Left lung (tissue), 10 donors: ENCODE data around the gene PPID. TPM values are rescaled to one million over a fixed set of nuclear protein-coding genes. Genes with fewer than 3 reads are reported as not detected.
A peak's percentile ranks its signal among the peaks of the same experiment; 100 is the strongest.

Experiments
- ATAC-seq: fragments of 200-7000 bp; cut with Tn5 transposase; one replicate; pipeline ENCODE4 v1.9.1; 2020; ENCODE audit warnings: moderate library complexity
- DNase-seq, 4 donors: peaks; one replicate each; pipeline ENCODE4 v3.0.0-alpha.2; 2013 to 2020
- H3K27ac ChIP-seq, 2 donors: fragments of 200-600 bp; sonication (generic) in 1 of 2; one replicate each; pipeline versions ENCODE4 v1.5.0 to v1.8.0; 2020 to 2021
- H3K27me3 ChIP-seq, 2 donors: fragments of 200-600 bp; sonication (generic) in 1 of 2; one replicate each; pipeline versions ENCODE4 v1.5.0 to v1.8.0; 2020 to 2021
- H3K36me3 ChIP-seq, 2 donors: fragments of 200-600 bp; sonication (generic) in 1 of 2; one replicate each; pipeline versions ENCODE4 v1.5.0 to v1.8.0; 2020 to 2021
- H3K4me1 ChIP-seq, 2 donors: fragments of 200-600 bp; one replicate each; pipeline ENCODE4 v1.8.0; 2021
- H3K4me3 ChIP-seq, 2 donors: fragments of 200-600 bp; sonication (generic) in 1 of 2; one replicate each; pipeline versions ENCODE4 v1.5.0 to v1.8.0; 2020 to 2021; ENCODE audit warnings: mild to moderate bottlenecking in 1 of 2
- H3K9me3 ChIP-seq, 2 donors: fragments of 200-600 bp; sonication (generic) in 1 of 2; one replicate each; pipeline versions ENCODE4 v1.5.0 to v1.8.0; 2020 to 2021
- intact Hi-C, 2 donors: fragments of 100-400 bp; cut with DNase I; formaldehyde crosslinking; loops; one replicate each; pipeline versions ENCODE4 v1.11.2 to v1.14.2; 2022
- polyA plus RNA-seq, 6 donors: library from polyadenylated mRNA; unstranded; fragments of 120-200 nt; gene quantifications; one replicate each; pipeline ENCODE4 v1.2.1, GENCODE V29; 2013; ENCODE audit not compliant: insufficient read length in 6 of 6
- total RNA-seq, 2 donors: library from RNA; stranded (reverse); fragmentation: NEBNext Ultra II Directional; extraction: Animal tissue kit (Norgen Biotek cat#: 25700); gene quantifications; one replicate each; pipeline ENCODE4 v1.2.1, GENCODE V29; 2021
- TF ChIP-seq, protein P1 (sequence below), 2 donors: fragments of 200-600 bp; sonication (generic) in 1 of 2; IDR thresholded peaks; one replicate each; pipeline versions ENCODE4 v1.5.0 to v1.8.0; 2021; ENCODE audit warnings: antibody characterized with exemption in 2 of 2
- donor health status: DM: no; HTN: yes; CAD: no.
- donor health status: DM: no; HTN: no; CAD: no.

PPID gene
- total and polyA plus RNA-seq, 8 donors = 24.2 to 63.0 (median 53.0) TPM

DNA sequence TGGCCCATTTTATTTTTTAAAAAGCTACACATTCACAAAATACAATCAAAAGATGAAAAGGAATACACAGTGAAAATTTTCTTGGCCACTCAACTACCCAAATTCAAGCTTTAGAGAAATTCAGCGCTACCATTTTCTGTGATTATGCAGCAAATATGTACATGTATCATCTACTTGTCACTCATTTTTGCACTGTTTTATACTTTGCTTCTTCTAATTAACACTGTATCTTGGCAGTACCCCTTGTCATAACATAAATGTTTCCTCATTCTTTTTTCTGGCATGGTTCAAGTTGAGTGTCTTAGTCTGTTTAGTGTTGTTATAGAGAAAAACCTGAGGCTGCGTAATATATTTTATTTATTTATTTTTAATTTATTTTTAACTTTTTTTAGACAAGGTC is 15.7 kb upstream of the PPID start:
- intact Hi-C loops = loop anchor here in 1 of 2 donors (10.0 kb wide), 2 partner anchors 466 to 706 kb away; no protein-coding TSS in a partner anchor
- ATAC-seq = no peak

DNA sequence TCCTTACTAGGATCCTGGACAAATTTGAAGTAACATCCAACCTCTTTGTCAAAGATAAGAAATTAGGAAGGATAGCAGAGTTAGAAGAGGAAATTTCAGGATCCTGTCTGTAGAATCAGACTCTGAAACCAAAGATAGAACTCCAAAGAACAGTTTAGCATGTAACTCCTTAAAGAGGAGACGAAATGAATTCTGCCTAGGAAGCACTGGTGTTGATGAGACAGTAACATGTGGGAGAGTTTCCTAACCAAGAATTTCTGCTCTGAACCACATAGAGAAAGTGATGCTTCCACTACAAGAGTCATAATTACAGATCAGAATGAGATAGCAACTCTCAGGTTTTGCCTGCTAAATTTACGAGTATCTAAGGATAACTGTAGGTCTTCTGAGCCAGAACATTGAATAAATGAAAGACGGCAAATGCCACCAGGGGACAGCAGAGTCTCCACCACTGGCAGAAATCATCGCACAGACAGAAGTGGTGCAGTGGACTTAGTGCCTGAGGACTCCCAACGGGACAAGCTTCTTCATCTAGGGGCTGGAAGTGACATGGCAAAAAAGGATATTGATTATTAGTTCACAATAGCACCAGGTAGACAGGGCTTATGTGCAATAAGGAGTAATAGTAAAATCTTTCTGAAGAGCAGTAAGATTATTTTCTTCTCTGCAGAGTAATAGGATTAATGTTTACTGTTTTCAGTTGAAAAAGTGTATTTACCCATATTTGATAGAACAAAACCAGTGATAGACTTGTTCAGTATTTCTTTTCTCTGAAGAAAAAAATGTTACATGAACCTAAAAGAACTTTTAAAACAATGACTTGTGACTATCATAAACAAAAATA is 6.7 kb upstream of the PPID start:
- intact Hi-C loops = loop anchor here in 1 of 2 donors (5.0 to 10.0 kb wide), 3 partner anchors 117 to 715 kb away; no protein-coding TSS in a partner anchor
- no peaks in the 10 kb centered on the region for H3K9me3 ChIP-seq
- ATAC-seq = peak; percentile 99
- no peak overlapping the region for H3K27ac ChIP-seq
- H3K4me1 ChIP-seq = peaks cover 0 to 6% of the 10 kb centered on the region in 2 donors
- no peaks in the 10 kb centered on the region for H3K36me3 ChIP-seq
- H3K27me3 ChIP-seq = peaks cover 0 to 9% of the 10 kb centered on the region in 2 donors
- H3K4me3 ChIP-seq = no peak overlapping the region
- peak in 2 of 4 donors; percentile 47 to 68 for DNase-seq
- TF ChIP-seq, protein P1, sequence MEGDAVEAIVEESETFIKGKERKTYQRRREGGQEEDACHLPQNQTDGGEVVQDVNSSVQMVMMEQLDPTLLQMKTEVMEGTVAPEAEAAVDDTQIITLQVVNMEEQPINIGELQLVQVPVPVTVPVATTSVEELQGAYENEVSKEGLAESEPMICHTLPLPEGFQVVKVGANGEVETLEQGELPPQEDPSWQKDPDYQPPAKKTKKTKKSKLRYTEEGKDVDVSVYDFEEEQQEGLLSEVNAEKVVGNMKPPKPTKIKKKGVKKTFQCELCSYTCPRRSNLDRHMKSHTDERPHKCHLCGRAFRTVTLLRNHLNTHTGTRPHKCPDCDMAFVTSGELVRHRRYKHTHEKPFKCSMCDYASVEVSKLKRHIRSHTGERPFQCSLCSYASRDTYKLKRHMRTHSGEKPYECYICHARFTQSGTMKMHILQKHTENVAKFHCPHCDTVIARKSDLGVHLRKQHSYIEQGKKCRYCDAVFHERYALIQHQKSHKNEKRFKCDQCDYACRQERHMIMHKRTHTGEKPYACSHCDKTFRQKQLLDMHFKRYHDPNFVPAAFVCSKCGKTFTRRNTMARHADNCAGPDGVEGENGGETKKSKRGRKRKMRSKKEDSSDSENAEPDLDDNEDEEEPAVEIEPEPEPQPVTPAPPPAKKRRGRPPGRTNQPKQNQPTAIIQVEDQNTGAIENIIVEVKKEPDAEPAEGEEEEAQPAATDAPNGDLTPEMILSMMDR (IDR thresholded peaks at IDR 0.05) = peak; percentile 56 to 86

More for the DNA sequence above, 15.7 kb upstream of the PPID start:
- Histone ChIP-seq H3K4me3 (no peak overlapping the region), H3K9me3 (no peaks in the 10 kb centered on the region), H3K27me3 (no peaks in the 10 kb centered on the region), H3K27ac (no peak overlapping the region), H3K4me1 (no peaks in the 10 kb centered on the region), H3K36me3 (no peaks in the 10 kb centered on the region)
- DNase-seq = no peak
- TF ChIP-seq, protein P1 (IDR thresholded peaks at IDR 0.05) = no peak

DNA sequence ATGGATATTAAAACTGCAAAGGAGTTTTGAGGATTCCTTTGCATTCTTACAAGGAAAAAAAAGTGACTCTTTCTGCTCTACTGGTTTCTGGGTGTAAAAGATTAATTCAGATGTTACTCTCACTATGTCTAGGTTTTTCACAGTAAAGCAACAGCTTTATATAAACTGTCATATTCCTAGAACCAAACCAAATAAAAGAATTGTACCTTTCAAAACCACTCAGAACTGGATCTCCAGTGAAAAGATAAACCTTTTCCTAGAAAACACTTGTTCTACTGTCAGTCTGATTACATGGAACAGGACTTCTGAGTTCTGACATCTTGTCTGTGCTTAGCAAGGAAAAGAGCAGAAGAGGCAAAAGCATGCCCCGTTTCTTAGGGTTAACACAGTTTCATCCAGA is 5.0 kb upstream of the PPID start:
- Histone ChIP-seq H3K4me3 (no peak overlapping the region), H3K4me1 (peaks cover 0 to 10% of the 10 kb centered on the region in 2 donors), H3K27me3 (peaks cover 0 to 9% of the 10 kb centered on the region in 2 donors), H3K27ac (no peak overlapping the region), H3K9me3 (no peaks in the 10 kb centered on the region), H3K36me3 (no peaks in the 10 kb centered on the region)
- intact Hi-C loops = no loop called here
- ATAC-seq (no peak), DNase-seq (no peak)
- TF ChIP-seq, protein P1 (IDR thresholded peaks at IDR 0.05) = no peak

DNA sequence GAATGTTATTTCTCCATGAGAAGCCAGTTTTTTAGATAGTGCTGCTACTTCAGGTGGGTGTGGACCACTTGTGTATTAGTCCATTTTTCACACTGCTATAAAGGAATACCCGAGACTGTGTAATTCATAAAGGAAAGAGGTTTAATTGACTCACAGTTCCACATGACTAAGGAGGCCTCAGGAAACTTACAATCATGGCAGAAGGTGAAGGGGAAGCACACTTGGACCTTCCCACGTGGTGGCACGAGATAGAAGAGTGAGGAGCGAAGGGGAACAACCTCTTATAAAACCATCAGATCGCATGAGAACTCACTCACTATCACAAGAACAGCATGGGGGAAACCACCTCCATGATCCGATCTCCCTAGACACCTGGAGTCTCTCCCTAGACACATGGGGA is 3.4 kb upstream of the PPID start:
- ATAC-seq = no peak
- peaks cover 0 to 19% of the 10 kb centered on the region in 2 donors for H3K4me1 ChIP-seq
- H3K9me3 ChIP-seq = no peaks in the 10 kb centered on the region
- TF ChIP-seq, protein P1 (IDR thresholded peaks at IDR 0.05) = no peak
- no peak overlapping the region for H3K4me3 ChIP-seq
- DNase-seq = no peak
- H3K27ac ChIP-seq = no peak overlapping the region
- no peaks in the 10 kb centered on the region for H3K36me3 ChIP-seq
- intact Hi-C loops = no loop called here
- H3K27me3 ChIP-seq = peaks cover 0 to 9% of the 10 kb centered on the region in 2 donors

DNA sequence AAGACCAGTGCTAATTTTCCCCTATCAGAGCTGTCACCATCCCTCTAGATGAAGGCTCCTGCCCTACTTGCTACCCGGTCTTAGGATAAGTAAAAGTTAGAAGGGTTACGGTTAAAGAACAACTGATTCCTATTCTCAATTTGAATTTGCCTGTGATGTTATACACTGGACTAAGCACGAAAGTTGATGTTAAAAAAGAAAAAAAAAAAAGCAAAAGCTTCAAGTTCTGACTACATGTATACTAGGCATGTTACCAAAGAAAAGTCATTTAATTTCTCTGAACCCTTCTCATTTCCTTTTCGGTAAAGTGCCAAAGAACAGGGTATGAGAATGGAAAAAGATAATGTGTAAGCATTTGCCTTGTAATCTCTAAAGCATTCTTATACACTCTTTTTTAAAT is 1.4 kb upstream of the PPID start:
- intact Hi-C loops = no loop called here
- Histone ChIP-seq H3K4me1 (peaks cover 0 to 22% of the 10 kb centered on the region in 2 donors), H3K36me3 (peaks cover 0 to 14% of the 10 kb centered on the region in 2 donors), H3K4me3 (no peak overlapping the region), H3K27ac (no peak overlapping the region), H3K9me3 (no peaks in the 10 kb centered on the region), H3K27me3 (peaks cover 0 to 8% of the 10 kb centered on the region in 2 donors)
- DNase-seq (no peak), ATAC-seq (no peak)
- TF ChIP-seq, protein P1 (IDR thresholded peaks at IDR 0.05) = no peak
